Adrenal gland (tissue), 12 donors: ENCODE data around the gene PDE8A. TPM values are rescaled to one million over a fixed set of nuclear protein-coding genes. Genes with fewer than 3 reads are reported as not detected.

Experiments
- DNase-seq, 7 donors: peaks; one replicate each; pipeline ENCODE4 v3.0.0-alpha.2; 2019 to 2020
- H3K27ac ChIP-seq, 5 donors: fragments of 200-600 bp; sonication (generic) in 4 of 5; 1 replicate in 3 of 5; 2 replicates in 2 of 5; pipeline versions ENCODE4 v1.5.1 to v1.8.0; 2016 to 2020; ENCODE audit warnings: mild to moderate bottlenecking in 1 of 5
- H3K27me3 ChIP-seq: fragments of 200-600 bp; 2 replicates; pipeline ENCODE4 v1.8.0; 2021
- H3K36me3 ChIP-seq, 2 donors: fragments of 200-600 bp; replicated peaks in 1 of 2; 1 replicate in 1 of 2; 2 replicates in 1 of 2; pipeline versions ENCODE4 v1.5.1 to v1.8.0; 2018 to 2022
- H3K4me1 ChIP-seq, 2 donors: fragments of 200-600 bp; replicated peaks in 1 of 2; 1 replicate in 1 of 2; 2 replicates in 1 of 2; pipeline versions ENCODE4 v1.5.1 to v1.8.0; 2018 to 2021
- H3K4me3 ChIP-seq, 4 donors: fragments of 200-600 bp; sonication (generic) in 3 of 4; one replicate each; pipeline ENCODE4 v1.5.1; 2016 to 2018
- H3K9me3 ChIP-seq, 3 donors: fragments of 200-600 bp; sonication (generic) in 1 of 3; replicated peaks in 1 of 3; 1 replicate in 2 of 3; 2 replicates in 1 of 3; pipeline versions ENCODE4 v1.5.1 to v1.8.0; 2016 to 2021
- POLR2A ChIP-seq, 2 donors: fragments of 450-650 bp; IDR thresholded peaks; one replicate each; pipeline ENCODE4 v1.6.1; 2017; ENCODE audit warnings: antibody characterized with exemption in 2 of 2, mild to moderate bottlenecking in 2 of 2, moderate library complexity in 1 of 2
- WGBS, 4 donors: extraction: QIAGEN DNeasy Blood & Tissue Kit in 2 of 4; methylation state at CpG; one replicate each; pipeline versions ENCODE4 v1.1.5 to v1.1.7; 2013 to 2017; 5-methylcytosine and 5-hydroxymethylcytosine counted together
- intact Hi-C, 2 donors: fragments of 100-400 bp; cut with DNase I; formaldehyde crosslinking; loops; one replicate each; pipeline versions ENCODE4 v1.14.1 to v1.15.0; 2022 to 2023
- polyA plus RNA-seq, 3 donors: library from polyadenylated mRNA; stranded (reverse); fragments of 200-250 nt in 2 of 3; fragments of 350-450 nt in 1 of 3; fragmentation: Illumina TruSeq in 1 of 3; extraction: RNeasy Lipid Tissue Mini Kit (QIAGEN cat#74804) in 1 of 3; gene quantifications; one replicate each; pipeline ENCODE4 v1.2.3, GENCODE V29; 2013 to 2014
- total RNA-seq, 9 donors: library from RNA; depleted of rRNA in 4 of 9; stranded (reverse); fragments of >200 nt in 4 of 9; fragments of 120-200 nt in 1 of 9; fragmentation: NEBNext Ultra II Directional in 1 of 9; extraction: Animal tissue kit (Norgen Biotek cat#: 25700) in 1 of 9; gene quantifications; one replicate each; pipeline versions ENCODE4 v1.1.0 to v1.2.4, GENCODE V29; 2013 to 2023
- TF ChIP-seq, protein P1 (sequence below), 6 experiments: fragments of 450-650 bp in 4 of 6; fragments of 200-600 bp in 2 of 6; sonication (generic) in 1 of 6; IDR thresholded peaks; 1 replicate in 5 of 6; 2 replicates in 1 of 6; pipeline versions ENCODE4 v1.5.1 to v1.8.0; 2016 to 2021; ENCODE audit warnings: antibody characterized with exemption in 6 of 6, mild to moderate bottlenecking in 2 of 6, moderate library complexity in 1 of 6
- donor health status: healthy with polysubstance abuse.
- donor health status: Bipolar disorder and iron deficiency.
- donor health status: DM: yes; HTN: yes; CAD: no.
- donor health status: DM: no; HTN: no; CAD: no.
- donor health status: DM: no; HTN: no; CAD: no.
- donor health status: DM: yes; HTN: yes; CAD: no.

The PDE8A gene
- total and polyA plus RNA-seq, 12 donors: 47.3 to 123 (median 66.4) TPM

DNA sequence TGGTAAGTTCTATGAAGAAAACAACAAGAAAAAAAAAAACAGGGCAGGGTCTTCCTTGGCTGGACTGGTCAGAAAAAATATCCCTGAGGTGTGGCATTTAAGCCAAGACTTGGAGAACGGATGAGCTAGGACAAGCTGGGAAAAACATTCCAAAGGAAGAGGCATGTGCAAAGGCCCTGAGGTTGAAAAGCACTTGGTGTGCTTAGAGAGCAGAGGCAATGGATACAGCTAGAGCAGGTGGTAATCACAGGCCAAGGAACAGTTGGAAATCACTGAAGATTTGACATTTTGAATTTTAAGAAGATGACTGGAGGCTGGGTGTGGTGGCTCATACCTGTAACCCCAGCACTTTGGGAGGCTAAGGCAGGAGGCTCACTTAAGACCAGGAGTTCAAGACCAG, 42.9 kb upstream of the PDE8A start:
- intact Hi-C loops: loop anchor here in 1 of 2 donors (10.0 kb wide), 2 partner anchors 224 to 344 kb away; partner anchors contain the start of gene SEC11A
- H3K27me3 ChIP-seq: no peaks in the 10 kb centered on the region
- TF ChIP-seq POLR2A (IDR thresholded peaks at IDR 0.05): no peak
- TF ChIP-seq, protein P1, sequence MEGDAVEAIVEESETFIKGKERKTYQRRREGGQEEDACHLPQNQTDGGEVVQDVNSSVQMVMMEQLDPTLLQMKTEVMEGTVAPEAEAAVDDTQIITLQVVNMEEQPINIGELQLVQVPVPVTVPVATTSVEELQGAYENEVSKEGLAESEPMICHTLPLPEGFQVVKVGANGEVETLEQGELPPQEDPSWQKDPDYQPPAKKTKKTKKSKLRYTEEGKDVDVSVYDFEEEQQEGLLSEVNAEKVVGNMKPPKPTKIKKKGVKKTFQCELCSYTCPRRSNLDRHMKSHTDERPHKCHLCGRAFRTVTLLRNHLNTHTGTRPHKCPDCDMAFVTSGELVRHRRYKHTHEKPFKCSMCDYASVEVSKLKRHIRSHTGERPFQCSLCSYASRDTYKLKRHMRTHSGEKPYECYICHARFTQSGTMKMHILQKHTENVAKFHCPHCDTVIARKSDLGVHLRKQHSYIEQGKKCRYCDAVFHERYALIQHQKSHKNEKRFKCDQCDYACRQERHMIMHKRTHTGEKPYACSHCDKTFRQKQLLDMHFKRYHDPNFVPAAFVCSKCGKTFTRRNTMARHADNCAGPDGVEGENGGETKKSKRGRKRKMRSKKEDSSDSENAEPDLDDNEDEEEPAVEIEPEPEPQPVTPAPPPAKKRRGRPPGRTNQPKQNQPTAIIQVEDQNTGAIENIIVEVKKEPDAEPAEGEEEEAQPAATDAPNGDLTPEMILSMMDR (IDR thresholded peaks at IDR 0.05): no peak

GRCh38 chr15:84940399-84940798, 41.3 kb upstream of the PDE8A start:
- TF ChIP-seq, protein P1 (IDR thresholded peaks at IDR 0.05): no peak
- TF ChIP-seq POLR2A (IDR thresholded peaks at IDR 0.05): no peak
- WGBS, 4 donors: 61 to 75% (median 73%) methylated on average over 3 of the region's 3 CpGs
- Histone ChIP-seq H3K27me3 (no peaks in the 10 kb centered on the region), H3K27ac (no peak overlapping the region), H3K9me3 (no peaks in the 10 kb centered on the region), H3K4me1 (no peaks in the 10 kb centered on the region), H3K36me3 (no peaks in the 10 kb centered on the region), H3K4me3 (no peak overlapping the region)
- intact Hi-C loops: no loop called here
- no peak for DNase-seq

More for the DNA sequence above, 42.9 kb upstream of the PDE8A start:
- H3K4me1 ChIP-seq: no peaks in the 10 kb centered on the region
- H3K36me3 ChIP-seq: no peaks in the 10 kb centered on the region
- no peaks in the 10 kb centered on the region for H3K9me3 ChIP-seq
- no peak overlapping the region for H3K27ac ChIP-seq
- H3K4me3 ChIP-seq: no peak overlapping the region
- DNase-seq: no peak
- 86 to 97% (median 96%) methylated on average over 1 of the region's 1 CpG for WGBS, 4 donors

GRCh38 chr15:84942456-84942855, 39.2 kb upstream of the PDE8A start:
- no peaks in the 10 kb centered on the region for H3K27me3 ChIP-seq
- intact Hi-C loops: no loop called here
- no peak for TF ChIP-seq POLR2A (IDR thresholded peaks at IDR 0.05)
- TF ChIP-seq, protein P1 (IDR thresholded peaks at IDR 0.05): no peak
- 84 to 99% (median 95%) methylated on average over 2 of the region's 2 CpGs for WGBS, 4 donors
- H3K4me3 ChIP-seq: no peak overlapping the region
- H3K36me3 ChIP-seq: no peaks in the 10 kb centered on the region
- no peaks in the 10 kb centered on the region for H3K9me3 ChIP-seq
- H3K4me1 ChIP-seq: peaks cover 7 to 8% of the 10 kb centered on the region in 2 donors
- H3K27ac ChIP-seq: no peak overlapping the region
- DNase-seq: no peak

DNA sequence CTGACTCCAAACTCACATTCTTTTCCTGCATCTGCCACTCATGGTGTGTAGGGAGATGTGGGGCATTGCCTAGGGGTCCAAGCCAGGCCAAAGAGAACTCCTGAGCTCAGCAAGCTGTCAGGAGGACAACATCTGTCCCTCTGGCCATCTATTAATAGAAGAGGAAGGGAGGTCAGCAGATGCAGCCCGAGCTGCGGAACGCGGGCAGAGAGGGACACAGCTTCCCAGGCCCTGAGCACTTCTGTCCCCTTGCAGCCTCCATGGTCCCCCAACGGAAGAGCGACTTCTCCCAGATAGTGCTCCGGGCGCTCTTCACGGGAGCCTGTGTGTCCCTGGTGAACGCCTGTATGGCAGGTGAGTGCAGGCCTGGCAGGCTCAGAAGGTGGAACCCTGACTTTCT, 37.3 kb upstream of the PDE8A start:
- WGBS, 4 donors: 63 to 86% (median 76%) methylated on average over 7 to 10 of the region's 10 CpGs
- TF ChIP-seq, protein P1 (IDR thresholded peaks at IDR 0.05): no peak
- TF ChIP-seq POLR2A (IDR thresholded peaks at IDR 0.05): no peak
- Histone ChIP-seq H3K36me3 (no peaks in the 10 kb centered on the region), H3K4me3 (no peak overlapping the region), H3K9me3 (no peaks in the 10 kb centered on the region), H3K27me3 (no peaks in the 10 kb centered on the region), H3K4me1 (peaks cover 14% of the 10 kb centered on the region in 2 donors), H3K27ac (no peak overlapping the region)
- intact Hi-C loops: no loop called here
- no peak for DNase-seq
